NT2/D1 (cell line): ENCODE measurements around the gene HNF1A.

Experiments
- SUZ12 ChIP-seq: IDR thresholded peaks from 2 replicates; pipeline ENCODE4 v1.6.1; 2011; ENCODE audit not compliant: insufficient read length, insufficient read depth; ENCODE audit errors: extremely low read depth
- YY1 ChIP-seq: IDR thresholded peaks from 2 replicates; pipeline ENCODE4 v1.6.1; 2011; ENCODE audit not compliant: insufficient read length, insufficient read depth

DNA sequence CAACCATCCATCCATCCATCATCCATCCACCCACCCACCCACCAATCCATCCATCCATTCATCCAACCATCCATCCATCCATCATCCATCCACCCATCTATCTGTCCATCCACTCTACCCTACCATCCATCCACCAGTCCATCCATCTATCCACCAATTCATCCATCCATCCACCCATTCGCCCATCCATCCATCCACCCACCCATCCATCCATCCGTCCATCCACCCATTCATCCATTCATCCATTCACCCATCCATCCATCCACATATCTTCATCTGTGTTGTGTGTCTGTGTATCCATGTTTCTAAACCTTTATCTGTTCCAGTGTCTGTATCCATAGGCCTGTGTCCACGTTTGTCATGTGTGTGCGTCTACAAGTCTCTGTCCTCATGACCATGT lies 9.9 kb downstream of the HNF1A start:
- TF ChIP-seq YY1, result no peak
- TF ChIP-seq SUZ12, result no peak
